PC-9 (cell line): ENCODE data around the gene PWP1.

Experiments used
- CTCF ChIP-seq: fragments of 200-600 bp; sonication (generic); conservative IDR thresholded peaks from 2 replicates; pipeline ENCODE4 v1.6.1; 2017; ENCODE audit warnings: mixed run types, antibody characterized with exemption, mild to moderate bottlenecking, moderate library complexity
- EZH2 ChIP-seq: fragments of 200-600 bp; sonication (generic); IDR thresholded peaks from 2 replicates; pipeline ENCODE4 v1.8.0; 2017; ENCODE audit warnings: antibody characterized with exemption, low read depth

DNA sequence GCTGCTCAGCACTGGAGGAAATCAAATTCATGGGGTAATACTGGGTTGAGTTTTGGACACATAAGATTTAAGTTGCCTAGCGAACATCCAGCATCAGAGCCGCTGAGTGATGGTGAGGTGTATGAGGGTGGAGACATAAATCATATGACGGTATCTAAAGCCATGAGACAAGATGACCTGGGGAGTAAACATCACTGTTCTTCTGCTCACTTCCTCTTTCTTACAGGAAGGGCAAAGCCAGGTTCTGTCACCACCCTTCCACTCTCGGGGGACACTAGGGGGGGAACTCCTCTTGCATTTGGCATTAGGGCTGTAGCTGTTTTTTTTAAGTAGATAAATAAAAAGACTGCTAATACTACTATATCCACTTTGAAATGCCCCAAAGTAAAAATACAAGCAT is 51.3 kb downstream of the PWP1 start:
- no peak for TF ChIP-seq CTCF
- no peak for TF ChIP-seq EZH2
